GM23338 (cell line): Measurements from ENCODE around the gene C3orf22. TPM values are rescaled to one million over a fixed set of nuclear protein-coding genes. Genes with fewer than 3 reads are reported as not detected.
A peak's percentile ranks its signal among the peaks of the same experiment; 100 is the strongest.

Source experiments
- ATAC-seq: fragments of 200-7000 bp; cut with Tn5 transposase; 3 replicates; pipeline ENCODE4 v1.9.1; 2020
- DNase-seq: peaks from one replicate; pipeline ENCODE4 v3.0.0-alpha.2; 2015; ENCODE audit warnings: low spot score
- H2AFZ ChIP-seq: fragments of 200-600 bp; sonication (generic); 2 replicates; pipeline ENCODE4 v1.8.0; 2016; ENCODE audit warnings: antibody characterized with exemption, mild to moderate bottlenecking, moderate library complexity
- H3F3A ChIP-seq: fragments of 200-600 bp; sonication (generic); replicated peaks from 2 replicates; pipeline ENCODE4 v1.8.0; 2017; ENCODE audit warnings: antibody characterized with exemption, mixed run types, low read depth
- H3K27ac ChIP-seq: fragments of 200-600 bp; sonication (generic); 2 replicates; pipeline ENCODE4 v1.6.1; 2016; ENCODE audit warnings: low read depth
- H3K27me3 ChIP-seq: fragments of 200-600 bp; sonication (generic); 2 replicates; pipeline ENCODE4 v1.8.0; 2016; ENCODE audit warnings: mild to moderate bottlenecking, mixed run types, moderate library complexity; ENCODE audit not compliant: insufficient read depth
- H3K36me3 ChIP-seq: fragments of 200-600 bp; sonication (generic); 2 replicates; pipeline ENCODE4 v1.8.0; 2016; ENCODE audit warnings: mild to moderate bottlenecking; ENCODE audit not compliant: insufficient read depth
- H3K4me1 ChIP-seq: fragments of 200-600 bp; sonication (generic); 2 replicates; pipeline ENCODE4 v1.8.0; 2016; ENCODE audit warnings: mild to moderate bottlenecking, moderate library complexity; ENCODE audit not compliant: insufficient read depth
- H3K4me2 ChIP-seq: fragments of 200-600 bp; sonication (generic); 2 replicates; pipeline ENCODE4 v1.7.1; 2017; ENCODE audit warnings: mixed run types
- H3K4me3 ChIP-seq: fragments of 200-600 bp; sonication (generic); 2 replicates; pipeline ENCODE4 v1.6.1; 2016; ENCODE audit warnings: mixed run types
- H3K79me2 ChIP-seq: fragments of 200-600 bp; sonication (generic); replicated peaks from 2 replicates; pipeline ENCODE4 v1.8.0; 2017; ENCODE audit warnings: mild to moderate bottlenecking; ENCODE audit not compliant: insufficient read depth
- H3K9me2 ChIP-seq: fragments of 200-600 bp; sonication (generic); 2 replicates; pipeline ENCODE4 v1.8.0; 2017; ENCODE audit not compliant: insufficient read depth
- H4K20me1 ChIP-seq: fragments of 200-600 bp; sonication (generic); replicated peaks from 2 replicates; pipeline ENCODE4 v1.8.0; 2017; ENCODE audit warnings: mild to moderate bottlenecking; ENCODE audit not compliant: insufficient read depth
- H3K27ac Mint-ChIP-seq: 2 replicates; pipeline ENCODE4 v1.8.0; 2020; ENCODE audit warnings: inconsistent platforms, mild to moderate bottlenecking, moderate library complexity, mixed read lengths
- H3K27me3 Mint-ChIP-seq: 3 replicates; pipeline ENCODE4 v1.8.0; 2022; ENCODE audit warnings: low read depth, mild to moderate bottlenecking, moderate library complexity, mixed read lengths, inconsistent platforms; ENCODE audit not compliant: insufficient read depth, poor library complexity
- H3K36me3 Mint-ChIP-seq: 3 replicates; pipeline ENCODE4 v1.8.0; 2021; ENCODE audit warnings: low read depth, mild to moderate bottlenecking, inconsistent platforms, moderate library complexity, mixed read lengths
- H3K4me1 Mint-ChIP-seq: 3 replicates; pipeline ENCODE4 v1.8.0; 2020; ENCODE audit warnings: mild to moderate bottlenecking, inconsistent platforms, mixed read lengths
- H3K4me3 Mint-ChIP-seq: 3 replicates; pipeline ENCODE4 v1.8.0; 2021; ENCODE audit warnings: moderate library complexity, mild to moderate bottlenecking, inconsistent platforms, mixed read lengths
- H3K9me3 Mint-ChIP-seq: 3 replicates; pipeline ENCODE4 v1.8.0; 2020; ENCODE audit warnings: moderate library complexity, mild to moderate bottlenecking, inconsistent platforms, mixed read lengths
- CTCF ChIP-seq, 2 experiments: fragments of 200-600 bp in 1 of 2; sonication (generic) in 1 of 2; conservative IDR thresholded peaks; 2 replicates each; pipeline versions ENCODE4 v1.5.1 to v1.6.1; 2016 to 2017; ENCODE audit warnings: antibody characterized with exemption in 2 of 2, low read depth in 2 of 2, mild to moderate bottlenecking in 2 of 2, moderate library complexity in 1 of 2
- EZH2 ChIP-seq: fragments of 200-600 bp; sonication (generic); IDR thresholded peaks from one replicate; pipeline ENCODE4 v1.8.0; 2017; ENCODE audit warnings: antibody characterized with exemption, mild to moderate bottlenecking, low read depth; ENCODE audit not compliant: unreplicated experiment
- EZH2phosphoT487 ChIP-seq: fragments of 200-600 bp; sonication (generic); IDR thresholded peaks from one replicate; pipeline ENCODE4 v1.8.1; 2018; ENCODE audit warnings: antibody characterized with exemption; ENCODE audit not compliant: unreplicated experiment
- JUNB ChIP-seq: IDR thresholded peaks from one replicate; pipeline ENCODE4 v1.6.1; 2016; ENCODE audit warnings: antibody characterized with exemption; ENCODE audit not compliant: unreplicated experiment
- NANOG ChIP-seq: IDR thresholded peaks from 2 replicates; pipeline ENCODE4 v1.6.1; 2016; ENCODE audit warnings: antibody characterized with exemption, borderline replicate concordance
- POLR2AphosphoS5 ChIP-seq: IDR thresholded peaks from 2 replicates; pipeline ENCODE4 v1.6.1; 2016; ENCODE audit warnings: antibody characterized with exemption, low read depth
- REST ChIP-seq: IDR thresholded peaks from one replicate; pipeline ENCODE4 v1.6.1; 2018; ENCODE audit warnings: antibody characterized with exemption; ENCODE audit not compliant: unreplicated experiment
- STAT1 ChIP-seq: IDR thresholded peaks from one replicate; pipeline ENCODE4 v1.6.1; 2016; ENCODE audit warnings: antibody characterized with exemption; ENCODE audit not compliant: unreplicated experiment
- ZNF114 ChIP-seq: fragments of 250-450 bp; sonication (Bioruptor Pico); IDR thresholded peaks from 2 replicates; pipeline ENCODE4 v1.5.0; 2020; ENCODE audit warnings: mild to moderate bottlenecking, moderate library complexity
- ZNF331 ChIP-seq: fragments of 250-450 bp; sonication (Bioruptor Pico); IDR thresholded peaks from 2 replicates; pipeline ENCODE4 v1.5.0; 2020; ENCODE audit warnings: low read depth, mild to moderate bottlenecking, moderate library complexity
- polyA plus RNA-seq: library from polyadenylated mRNA; unstranded; fragments of >200 nt; fragmentation: Nextera tagmentation; extraction: Ambion mirVana; gene quantifications from 2 replicates; pipeline ENCODE4 v1.2.1, GENCODE V29; 2016
- total RNA-seq: library from RNA; depleted of rRNA; stranded (reverse); fragments of >200 nt; shearing (Covaris generic); gene quantifications from 2 replicates; pipeline ENCODE4 v1.2.3, GENCODE V29; 2014

C3orf22 gene
- total and polyA plus RNA-seq, 2 experiments from 2014 or later = not detected

GRCh38 chr3:126548556-126549466 is 9.9 kb downstream of the C3orf22 start:
- no peaks in the 10 kb centered on the region for H3F3A ChIP-seq
- no peaks in the 10 kb centered on the region for H3K36me3 ChIP-seq
- H3K9me2 ChIP-seq = no peaks in the 10 kb centered on the region
- peak overlapping the region; percentile 88 for H2AFZ ChIP-seq
- H3K4me1 ChIP-seq = peaks cover 18% of the 10 kb centered on the region
- no peaks in the 10 kb centered on the region for H3K27me3 ChIP-seq
- DNase-seq = no peak
- Mint-ChIP-seq H3K36me3 (no peaks in the 10 kb centered on the region), H3K9me3 (no peaks in the 10 kb centered on the region; the same call in 2 of the 3 replicates), H3K27ac (peak overlapping the region; percentile 85), H3K4me1 (peaks cover 47% of the 10 kb centered on the region), H3K4me3 (peak overlapping the region; percentile 8; the same call in 2 of the 3 replicates), H3K27me3 (peaks cover 20% of the 10 kb centered on the region)
- TF ChIP-seq JUNB = no peak
- TF ChIP-seq NANOG = peak; percentile 31; the same call in 1 of the 2 replicates
- H3K4me3 ChIP-seq = 0 out of 2 replicates have a peak overlapping the region, but pooled peaks have one; percentile 20
- H3K79me2 ChIP-seq = no peaks in the 10 kb centered on the region
- peak; percentile 43 for ATAC-seq
- peak overlapping the region; percentile 68 for H3K4me2 ChIP-seq
- H4K20me1 ChIP-seq = no peaks in the 10 kb centered on the region
- no peak overlapping the region for H3K27ac ChIP-seq

- Histone ChIP-seq H4K20me1 (no peaks in the 10 kb centered on the region), H3K27me3 (no peaks in the 10 kb centered on the region), H3K4me1 (peaks cover 18% of the 10 kb centered on the region), H3K4me3 (no peak overlapping the region), H3K4me2 (no peak overlapping the region), H3K36me3 (no peaks in the 10 kb centered on the region), H3F3A (no peaks in the 10 kb centered on the region), H3K79me2 (no peaks in the 10 kb centered on the region), H3K27ac (no peak overlapping the region), H2AFZ (0 out of 2 replicates have a peak overlapping the region, but pooled peaks have one; percentile 72), H3K9me2 (no peaks in the 10 kb centered on the region)
- no peak overlapping the region for H3K4me3 Mint-ChIP-seq
- ATAC-seq (no peak), DNase-seq (no peak)
- no peak overlapping the region for H3K27ac Mint-ChIP-seq
- H3K27me3 Mint-ChIP-seq = peaks cover 18% of the 10 kb centered on the region
- no peaks in the 10 kb centered on the region for H3K36me3 Mint-ChIP-seq
- no peaks in the 10 kb centered on the region; the same call in 2 of the 3 replicates for H3K9me3 Mint-ChIP-seq
- peaks cover 43% of the 10 kb centered on the region for H3K4me1 Mint-ChIP-seq
- TF ChIP-seq REST (no peak), JUNB (no peak), EZH2phosphoT487 (no peak), NANOG (no peak), EZH2 (no peak), CTCF (conservative IDR thresholded peaks at IDR 0.05; ENCODE audit: low read depth in 2 of 2) (no peak), ZNF114 (CRISPR knock-in tag) (no peak), POLR2AphosphoS5 (no peak), ZNF331 (no peak), STAT1 (no peak)
These were observed 11.0 kb downstream of the C3orf22 start for GRCh38 chr3:126547721-126548120.
